Esophagus muscularis mucosa (tissue), 2 donors: ENCODE measurements around the gene STOML2.

ENCODE experiments used
- POLR2A ChIP-seq: fragments of 450-650 bp; IDR thresholded peaks from one replicate; pipeline ENCODE4 v1.6.1; 2017; ENCODE audit warnings: antibody characterized with exemption, moderate library complexity, mild to moderate bottlenecking, low read depth
- POLR2AphosphoS5 ChIP-seq, 2 donors: sonication (generic); formaldehyde crosslinking; IDR thresholded peaks; one replicate each; pipeline ENCODE4 v1.6.1; 2017; ENCODE audit warnings: antibody characterized with exemption in 2 of 2

DNA sequence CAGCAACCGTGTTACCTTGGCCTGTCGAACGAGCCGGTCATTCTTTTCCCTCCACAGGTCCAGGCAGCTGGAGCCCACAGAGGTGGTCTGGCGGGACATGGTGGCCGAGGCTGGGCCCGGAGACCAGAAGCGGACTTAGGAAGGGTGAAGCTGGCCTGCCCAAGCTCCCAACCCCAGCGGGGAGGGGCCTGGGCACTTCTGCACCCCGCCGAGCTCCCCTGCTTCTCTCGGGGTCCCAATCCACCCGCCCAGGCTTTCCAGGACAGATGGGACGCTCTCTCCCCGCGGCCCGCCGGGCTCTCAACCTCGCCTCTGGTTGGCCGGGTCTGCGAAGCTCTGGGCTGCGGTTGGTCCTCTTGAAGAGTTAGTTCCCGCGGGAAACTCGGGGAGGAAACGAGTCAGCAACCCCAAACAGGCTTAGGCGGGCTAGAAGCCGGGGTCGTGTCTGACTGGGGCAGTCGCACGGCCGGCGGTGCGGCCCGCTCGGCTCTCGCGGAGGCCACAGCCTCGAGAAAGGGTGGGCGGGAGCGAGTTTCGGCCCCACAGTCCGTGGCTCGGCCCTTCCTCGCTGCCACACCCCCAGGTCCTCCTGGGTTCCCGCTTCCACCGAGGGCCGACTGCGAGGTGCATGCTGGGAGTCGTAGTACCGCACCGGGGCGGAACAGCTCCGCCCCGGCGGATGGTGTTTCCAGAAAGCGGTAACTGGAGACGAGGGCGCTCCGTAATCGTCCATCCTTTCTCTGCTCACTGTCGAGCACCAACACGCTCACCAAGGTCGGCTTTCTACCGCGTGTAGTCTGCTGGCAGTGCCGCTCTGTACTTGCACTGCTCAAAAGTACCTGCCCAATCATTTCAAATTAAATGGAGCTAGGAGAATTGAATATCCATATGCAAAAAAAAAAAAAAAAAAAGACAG lies 23.2 kb downstream of the STOML2 start, which contains the start of gene FANCG:
- TF ChIP-seq POLR2A (peak; percentile 27), POLR2AphosphoS5 (IDR thresholded peaks at IDR 0.05) (peak; percentile 77 to 90)
